Stimulated activated CD8-positive, alpha-beta memory T cell treated with anti-CD3 and anti-CD28 coated beads, Interleukin-2, amount 100 ng/mL, for 1 hour (primary cell): ENCODE data around the gene CCDC57.
"Not testable (repeated sequence)": the region's sequence is repeated elsewhere in the genome, so short reads cannot be mapped to it uniquely, and the experiment has no call there.

ENCODE experiments used
- DNase-seq, 2 donors: peaks; one replicate each; pipeline ENCODE4 v3.0.0-alpha.2; 2020; ENCODE audit warnings: low read depth in 2 of 2

The CCDC57 gene

DNA sequence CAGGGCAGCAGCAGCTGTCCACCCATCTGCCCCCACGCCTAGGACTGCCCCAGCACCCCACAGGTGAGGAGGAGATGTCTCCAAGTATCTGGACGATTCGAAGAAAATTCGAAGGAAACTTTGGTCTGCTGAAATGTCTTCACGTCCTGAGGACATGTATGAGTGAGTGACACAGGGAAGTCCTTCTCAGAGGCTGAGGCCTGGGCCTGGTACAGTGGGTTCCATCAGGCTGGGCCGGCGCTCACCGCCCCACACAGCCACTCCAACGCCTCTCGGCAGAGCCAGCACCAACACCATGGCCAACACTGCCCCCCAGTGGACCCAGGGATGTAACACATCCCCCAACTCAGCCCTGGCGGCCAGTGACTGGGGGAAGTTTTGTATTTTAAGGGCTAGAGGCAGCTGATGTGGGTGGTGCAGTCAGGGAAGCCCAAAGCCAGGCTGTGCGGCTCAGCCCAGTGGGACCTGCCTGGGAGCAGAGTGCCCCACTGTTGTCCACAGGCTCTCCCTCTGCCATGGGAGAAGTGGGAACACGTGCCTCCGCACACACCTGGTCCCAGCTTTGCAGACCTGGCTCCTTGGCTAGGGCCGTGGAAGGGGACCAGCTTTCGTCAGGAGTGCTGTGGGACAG lies 58.8 kb downstream of the CCDC57 start:
- peak; percentile 62 to 71 for DNase-seq

DNA sequence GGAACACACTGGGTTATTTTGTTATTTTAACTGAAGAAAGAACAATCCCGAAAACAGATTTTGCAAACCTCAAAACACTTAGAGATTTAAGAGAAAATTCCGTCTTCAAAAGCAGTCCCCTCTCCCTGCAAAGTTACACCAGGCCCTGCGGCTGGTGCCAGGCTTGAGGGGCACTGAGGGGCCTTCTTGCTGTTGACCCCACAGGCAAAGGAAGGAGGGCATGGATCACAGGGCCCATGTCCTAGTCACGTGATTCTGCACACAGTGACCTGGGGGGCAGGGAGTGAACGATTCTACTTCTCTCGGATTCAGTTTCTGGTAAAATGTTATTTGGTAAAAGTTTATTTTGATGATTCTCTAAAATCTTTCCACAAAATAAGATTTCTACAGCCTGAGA lies 59.3 kb downstream of the CCDC57 start:
- DNase-seq, result no peak

DNA sequence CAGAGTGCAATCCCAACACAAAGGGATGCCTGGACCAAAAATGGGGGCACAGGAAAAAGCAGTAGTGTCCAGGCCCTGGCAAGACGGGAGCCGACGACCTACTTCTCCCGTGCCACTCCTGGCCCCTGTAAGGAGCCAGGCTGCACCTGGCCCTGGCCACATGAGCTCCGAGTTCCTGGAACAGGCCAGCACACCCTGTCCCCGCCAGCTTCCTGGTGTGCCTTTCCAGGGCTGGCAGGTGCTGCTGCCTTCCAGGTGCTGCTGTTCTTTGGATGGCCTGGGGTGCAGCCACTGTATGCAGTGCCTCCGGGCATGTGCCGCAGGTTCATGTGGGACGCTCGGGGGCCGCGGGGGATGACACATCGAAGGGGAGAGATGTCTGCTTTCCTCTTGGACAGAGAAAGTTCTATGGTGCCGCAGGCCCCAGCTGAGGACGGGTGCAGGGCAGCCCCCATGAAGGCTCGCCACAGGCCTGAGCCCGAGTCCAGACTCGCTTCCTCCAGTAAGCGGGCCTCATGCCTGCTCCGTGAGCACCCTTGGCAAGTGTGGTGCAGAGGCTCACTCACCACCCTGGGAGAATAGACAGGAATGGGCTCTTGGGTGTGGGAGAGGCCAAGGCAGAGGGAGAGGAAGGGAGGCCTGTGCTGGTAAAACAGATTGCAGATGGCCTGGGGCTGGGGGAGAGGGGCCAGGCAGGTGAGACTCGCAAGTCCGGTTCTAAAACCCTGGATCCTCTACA lies 59.9 kb downstream of the CCDC57 start:
- no peak for DNase-seq

DNA sequence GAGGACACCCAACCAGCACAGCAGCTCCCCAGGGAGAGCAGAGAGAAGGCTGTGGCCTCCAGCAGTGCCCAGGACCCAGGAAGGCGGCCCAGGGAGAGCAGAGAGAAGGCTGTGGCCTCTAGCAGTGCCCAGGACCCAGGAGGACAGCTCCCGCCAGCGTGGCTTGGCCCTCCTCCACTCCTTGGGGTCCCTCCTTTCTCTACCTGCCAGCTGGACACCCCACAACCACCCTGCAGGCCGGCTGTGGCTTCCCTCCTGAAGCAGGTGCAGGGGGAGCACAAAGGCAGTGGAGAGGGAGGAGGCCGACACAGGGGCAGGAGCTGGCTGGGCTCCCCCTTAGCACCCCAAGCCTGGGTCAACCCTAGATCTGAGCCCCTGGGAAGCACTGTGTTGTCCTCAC lies 60.5 kb downstream of the CCDC57 start:
- DNase-seq, result no peak

DNA sequence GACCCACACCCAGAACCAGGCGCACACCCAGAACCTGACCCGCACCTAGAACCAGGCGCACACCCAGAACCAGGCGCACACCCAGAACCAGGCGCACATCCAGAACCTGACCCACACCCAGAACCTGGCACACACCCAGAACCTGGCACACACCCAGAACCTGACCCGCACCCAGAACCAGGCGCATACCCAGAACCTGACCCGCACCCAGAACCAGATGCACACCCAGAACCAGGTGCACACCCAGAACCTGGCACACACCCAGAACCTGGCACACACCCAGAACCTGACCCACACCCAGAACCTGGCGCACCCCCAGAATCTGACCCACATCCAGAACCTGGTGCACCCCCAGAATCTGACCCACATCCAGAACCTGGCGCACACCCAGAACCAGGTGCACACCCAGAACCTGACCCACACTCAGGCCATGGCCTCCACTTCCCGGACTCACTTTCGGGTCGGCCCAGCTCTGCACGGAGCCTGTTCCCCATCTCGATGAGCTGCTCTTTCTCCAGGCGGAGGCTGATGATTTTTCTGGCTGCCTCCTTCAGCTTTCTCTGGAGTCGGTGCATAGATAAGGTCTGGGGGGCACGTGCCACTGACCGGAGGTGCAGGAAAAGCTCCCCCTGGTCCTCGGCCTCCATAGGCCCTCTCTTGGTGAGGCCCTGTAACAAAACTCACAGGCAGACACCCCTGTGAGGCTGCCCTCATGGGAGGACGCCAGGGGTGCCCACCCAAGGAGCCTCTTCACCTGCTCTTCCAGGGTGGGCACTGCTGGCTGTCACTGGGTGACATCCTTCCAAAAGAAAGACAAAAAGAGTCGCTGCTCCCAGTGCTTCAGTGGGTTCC lies 61.3 kb downstream of the CCDC57 start:
- DNase-seq, result no peak

DNA sequence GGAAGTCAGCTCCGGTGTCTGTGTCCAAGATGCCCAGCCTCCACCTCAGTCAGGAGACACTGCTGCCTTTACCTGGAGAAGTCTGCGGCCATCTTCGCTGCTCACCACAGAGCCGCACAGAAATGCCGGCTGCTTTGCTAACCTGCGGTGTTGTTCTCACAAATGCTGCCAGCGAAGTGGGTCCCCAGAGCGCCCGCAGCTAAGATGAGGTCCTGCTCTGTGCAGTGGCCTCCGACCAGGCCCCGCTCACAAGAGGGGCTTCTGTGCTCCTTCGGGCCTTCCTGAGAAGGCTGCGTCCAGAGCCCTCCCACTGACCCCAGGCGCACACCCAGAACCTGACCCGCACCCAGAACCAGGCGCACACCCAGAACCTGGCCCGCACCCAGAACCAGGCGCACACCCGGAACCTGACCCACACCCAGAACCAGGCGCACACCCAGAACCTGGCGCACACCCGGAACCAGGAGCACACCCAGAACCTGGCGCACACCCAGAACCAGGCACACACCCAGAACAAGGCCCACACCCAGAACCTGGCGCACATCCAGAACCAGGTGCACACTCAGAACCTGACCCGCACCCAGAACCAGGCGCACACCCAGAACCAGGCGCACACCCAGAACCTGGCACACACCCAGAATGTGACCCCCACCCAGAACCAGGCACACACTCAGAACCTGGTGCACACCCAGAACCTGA lies 63.1 kb downstream of the CCDC57 start:
- no peak for DNase-seq

DNA sequence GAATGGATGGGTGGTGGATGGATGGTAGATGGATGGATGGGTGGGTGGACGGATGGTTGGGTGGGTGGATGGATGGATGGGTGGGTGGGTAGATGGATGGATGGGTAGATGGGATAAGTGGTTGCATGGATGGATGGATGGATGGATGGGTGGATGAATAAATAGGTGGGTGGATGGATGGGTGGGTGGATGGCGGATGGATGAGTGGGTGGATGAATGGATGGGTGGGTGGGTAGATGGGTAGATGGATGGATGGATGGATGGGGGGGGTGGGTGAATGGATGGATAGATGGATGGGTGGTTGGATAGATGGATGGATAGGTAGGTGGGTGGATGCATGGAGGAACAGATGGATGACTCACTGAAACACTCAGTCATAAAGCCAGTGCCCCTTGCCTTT lies 63.6 kb downstream of the CCDC57 start:
- DNase-seq, result no peak

DNA sequence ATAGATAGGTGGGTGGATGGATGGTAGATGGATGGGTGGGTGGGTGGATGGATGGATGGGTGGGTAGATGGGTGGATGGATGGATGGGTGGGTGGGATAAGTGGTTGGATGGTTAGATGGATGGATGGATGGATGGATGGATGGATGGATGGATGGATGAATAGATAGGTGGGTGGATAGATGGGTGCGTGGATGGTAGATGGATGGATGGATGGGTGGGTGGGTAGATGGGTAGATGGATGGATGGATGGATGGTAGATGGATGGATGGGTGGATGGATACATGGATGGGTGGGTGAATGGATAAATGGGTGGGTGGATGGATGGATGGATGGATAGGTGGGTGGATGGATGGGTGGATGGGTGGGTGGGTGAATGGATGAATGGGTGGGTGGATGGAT lies 64.6 kb downstream of the CCDC57 start:
- DNase-seq, result no peak

DNA sequence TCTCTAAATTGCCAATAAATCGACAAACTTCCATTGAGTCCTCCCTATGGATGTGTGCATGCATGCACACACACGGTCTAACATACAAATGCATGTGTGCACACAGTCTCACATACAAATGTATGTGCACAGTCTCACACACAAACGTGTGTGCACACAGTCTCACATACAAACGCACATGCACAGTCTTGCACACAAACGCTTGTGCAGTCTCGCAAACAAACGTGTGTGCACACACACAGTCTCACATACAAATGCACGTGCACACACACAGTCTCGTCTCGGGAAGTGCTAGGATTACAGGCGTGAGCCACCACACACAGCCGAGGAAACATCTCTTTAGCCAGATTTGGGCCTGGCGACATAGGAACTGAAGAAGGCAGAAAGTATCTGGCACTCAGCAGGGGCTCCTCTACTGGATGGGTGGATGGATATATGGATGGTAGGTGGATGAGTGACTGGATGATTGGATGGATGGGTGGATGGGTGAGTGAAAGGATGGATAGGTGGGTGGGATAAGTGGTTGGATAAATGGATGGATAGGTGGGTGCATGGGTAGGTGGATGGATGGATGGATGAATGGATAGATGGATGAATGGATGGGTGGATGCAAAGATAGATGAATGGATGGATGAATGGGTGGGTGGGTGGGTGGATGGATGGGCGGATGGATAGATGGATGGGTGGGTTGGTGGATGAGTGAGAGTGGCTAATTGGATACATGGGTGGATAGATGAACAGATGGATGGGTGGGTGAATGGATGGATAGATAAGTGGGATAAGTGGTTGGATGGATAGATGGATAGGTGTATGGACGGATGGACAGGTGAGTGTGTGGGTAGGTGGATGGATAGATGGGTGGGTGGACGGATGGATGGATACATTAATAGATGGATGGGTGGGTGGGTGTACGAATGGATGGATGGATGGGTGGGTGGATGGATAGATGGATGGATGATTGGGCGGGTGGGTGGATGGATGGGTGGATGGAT lies 65.7 kb downstream of the CCDC57 start:
- DNase-seq, result no peak

DNA sequence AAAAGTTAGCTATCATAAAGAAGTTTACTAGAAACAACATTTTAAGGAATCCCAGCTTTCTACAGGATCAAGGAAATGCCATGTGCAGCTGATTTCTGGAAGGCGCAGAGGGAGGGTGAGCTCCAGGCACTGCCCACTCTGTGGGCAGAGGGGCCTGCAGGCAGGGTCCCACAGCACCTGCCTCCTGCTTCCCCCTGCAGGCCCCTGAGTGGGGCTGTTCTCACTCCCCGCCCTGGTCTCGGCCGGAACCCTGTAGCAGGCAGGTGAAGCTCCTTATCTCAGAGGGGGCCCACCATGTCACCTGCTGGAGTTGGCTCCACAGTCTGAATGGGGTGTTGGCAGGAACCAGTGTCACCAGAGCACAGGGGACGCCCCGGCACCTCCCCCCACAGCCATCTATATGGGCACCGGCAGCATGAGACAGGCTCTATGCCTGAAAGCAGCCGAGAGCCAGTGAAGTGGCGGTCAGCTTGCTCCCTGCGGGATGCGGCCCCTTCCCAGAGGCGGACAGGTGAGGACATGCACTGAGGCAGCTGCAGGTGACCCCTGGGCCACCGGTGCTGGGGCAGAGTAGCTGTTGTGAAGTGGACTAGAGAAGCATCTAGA lies 67.0 kb downstream of the CCDC57 start:
- DNase-seq, result no peak

DNA sequence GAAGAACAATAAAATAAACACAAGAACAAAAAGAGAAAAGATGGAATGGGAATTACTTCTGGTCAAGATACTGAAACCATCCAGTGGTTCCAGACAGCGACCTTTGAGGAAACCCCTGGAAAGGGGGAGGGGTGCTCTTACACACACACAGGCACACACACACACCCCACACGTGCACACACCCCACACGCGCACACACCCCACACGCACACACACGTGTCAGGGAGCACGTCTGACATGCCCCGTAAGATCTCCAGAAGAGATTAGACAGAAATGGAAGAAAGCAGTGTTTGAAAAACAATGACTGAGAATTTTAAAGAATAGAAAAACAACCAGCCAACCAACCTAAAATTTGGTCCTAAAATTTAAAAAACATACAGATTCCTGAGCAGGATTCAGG lies 69.3 kb downstream of the CCDC57 start:
- no peak for DNase-seq

DNA sequence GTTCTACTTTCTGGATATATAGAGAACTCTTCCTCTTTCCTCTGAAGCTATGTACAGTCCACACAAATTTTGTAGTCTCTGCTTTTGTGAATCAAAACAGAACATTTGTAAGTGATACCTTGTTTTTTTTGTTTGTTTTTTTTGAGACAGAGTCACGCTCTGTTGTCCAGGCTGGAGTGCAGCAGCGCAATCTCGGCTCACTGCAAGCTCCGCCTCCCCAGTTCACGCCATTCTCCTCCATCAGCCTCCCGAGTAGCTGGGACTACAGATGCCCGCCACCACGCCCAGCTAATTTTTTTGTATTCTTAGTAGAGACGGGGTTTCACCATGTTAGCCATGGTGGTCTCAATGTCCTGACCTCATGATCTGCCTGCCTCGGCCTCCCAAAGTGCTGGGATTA lies 72.7 kb downstream of the CCDC57 start:
- not testable (repeated sequence) for DNase-seq

DNA sequence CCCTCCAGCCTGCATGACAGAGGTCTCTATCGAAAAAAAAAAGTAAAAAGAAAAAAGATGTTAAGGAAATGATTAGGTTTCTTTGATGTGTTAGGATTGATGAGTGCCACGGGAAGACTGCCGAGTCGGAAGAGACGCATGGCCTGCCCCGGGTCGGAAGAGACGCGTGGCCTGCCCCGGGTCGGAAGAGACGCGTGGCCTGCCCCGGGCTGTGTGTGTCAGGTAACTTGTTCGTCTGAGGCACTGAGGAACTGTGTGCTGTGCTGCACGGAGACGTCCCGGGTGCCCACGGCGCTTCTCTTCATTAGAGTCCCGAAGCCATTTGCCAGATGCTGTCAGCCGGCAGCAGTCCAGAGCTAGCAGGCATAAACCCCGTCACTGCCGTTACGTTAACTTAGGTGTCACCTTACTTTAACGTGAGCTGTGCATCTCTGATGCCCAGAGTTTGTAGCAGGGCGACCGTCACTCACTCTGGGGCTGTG lies 74.1 kb downstream of the CCDC57 start:
- DNase-seq, result no peak

DNA sequence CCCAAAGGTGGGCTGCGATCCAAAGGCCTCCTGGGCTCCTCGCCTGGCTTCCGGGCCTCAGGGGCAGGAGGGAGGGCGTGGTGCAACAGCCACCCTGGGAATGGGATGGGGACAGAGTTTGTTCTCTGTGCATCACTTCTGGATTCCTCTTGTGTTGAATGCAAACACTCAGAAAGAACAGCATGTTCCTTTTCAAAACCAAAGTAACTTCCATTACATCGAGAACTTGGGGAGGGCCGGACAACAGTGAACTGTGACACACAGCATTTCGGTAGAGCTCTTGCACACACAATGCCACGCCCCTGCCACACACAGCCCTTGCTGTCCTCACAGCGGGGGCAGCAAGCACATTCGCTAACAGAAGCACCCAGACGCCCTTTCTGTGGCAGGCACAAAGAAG lies 78.5 kb downstream of the CCDC57 start:
- no peak for DNase-seq

DNA sequence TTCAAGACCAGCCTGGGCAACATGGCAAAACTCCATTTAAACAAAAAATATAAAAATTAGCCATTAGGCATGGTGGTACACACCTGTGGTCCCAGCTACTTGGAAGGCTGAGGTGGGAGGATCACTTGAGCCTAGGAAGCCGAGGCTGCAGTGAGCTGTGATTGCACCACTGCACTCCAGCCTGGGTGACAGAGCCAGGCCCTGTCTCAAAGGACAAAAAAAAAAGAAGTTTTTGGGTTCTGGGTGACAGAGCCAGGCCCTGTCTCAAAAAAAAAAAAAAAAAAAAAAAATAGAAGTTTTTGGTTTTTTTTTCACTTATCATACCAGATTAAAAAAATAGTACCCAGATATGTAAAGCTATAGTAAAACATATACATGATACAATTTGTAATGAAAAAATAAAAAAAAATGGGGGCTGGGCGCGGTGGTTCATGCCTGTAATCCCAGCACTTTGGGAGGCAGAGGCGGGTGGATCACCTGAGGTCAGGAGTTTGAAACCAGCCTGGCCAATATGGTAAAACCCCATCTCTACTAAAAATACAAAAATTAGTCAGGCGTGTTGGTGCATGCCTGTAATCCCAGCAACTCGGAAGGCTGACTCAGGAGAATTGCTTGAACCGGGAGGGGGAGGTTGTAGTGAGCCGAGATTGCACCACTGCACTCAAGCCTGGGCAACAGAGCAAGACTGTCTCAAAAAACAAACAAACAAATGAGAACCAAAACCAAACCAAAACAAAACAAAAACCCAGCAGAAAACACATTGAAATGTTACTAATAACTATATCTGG lies 79.3 kb downstream of the CCDC57 start:
- DNase-seq, result not testable (repeated sequence)

DNA sequence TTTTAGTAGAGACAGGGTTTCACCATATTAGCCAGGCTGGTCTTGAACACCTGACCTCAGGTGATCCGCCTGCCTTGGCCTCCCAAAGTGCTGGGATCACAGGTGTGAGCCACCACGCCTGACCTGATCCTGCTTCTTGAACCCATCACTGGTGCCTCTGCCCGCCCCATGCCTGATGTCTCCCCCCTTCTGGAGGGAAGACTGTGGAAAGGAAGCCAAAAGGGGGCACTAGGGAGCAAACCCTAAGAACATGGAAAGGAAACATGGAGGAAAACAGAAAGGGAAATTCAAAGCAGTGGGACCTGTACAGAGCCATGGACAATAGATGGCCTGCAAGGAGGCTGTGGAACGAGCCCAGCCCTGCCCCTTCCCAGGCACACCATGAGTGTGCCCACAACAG lies 83.5 kb downstream of the CCDC57 start:
- DNase-seq, result no peak

DNA sequence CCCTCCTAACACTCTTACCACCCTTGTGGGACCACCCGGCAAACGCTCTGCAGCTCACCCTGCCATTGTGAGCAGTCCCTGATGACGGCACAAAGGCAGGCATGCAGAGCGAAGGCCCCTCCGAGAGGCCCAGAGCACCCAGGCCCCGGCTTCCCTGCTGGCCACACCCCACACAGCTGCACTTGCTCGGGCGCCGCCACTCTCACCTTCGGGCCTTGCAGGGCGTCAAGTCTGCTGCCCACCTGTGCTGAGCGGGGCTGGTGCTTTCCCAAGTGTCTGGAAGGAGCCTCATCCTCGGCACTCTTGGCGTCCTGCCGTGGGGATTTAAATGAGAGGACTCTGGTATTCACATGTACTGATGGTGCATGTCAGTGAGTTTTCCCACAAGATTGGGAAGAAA lies 84.4 kb downstream of the CCDC57 start:
- DNase-seq, result no peak

DNA sequence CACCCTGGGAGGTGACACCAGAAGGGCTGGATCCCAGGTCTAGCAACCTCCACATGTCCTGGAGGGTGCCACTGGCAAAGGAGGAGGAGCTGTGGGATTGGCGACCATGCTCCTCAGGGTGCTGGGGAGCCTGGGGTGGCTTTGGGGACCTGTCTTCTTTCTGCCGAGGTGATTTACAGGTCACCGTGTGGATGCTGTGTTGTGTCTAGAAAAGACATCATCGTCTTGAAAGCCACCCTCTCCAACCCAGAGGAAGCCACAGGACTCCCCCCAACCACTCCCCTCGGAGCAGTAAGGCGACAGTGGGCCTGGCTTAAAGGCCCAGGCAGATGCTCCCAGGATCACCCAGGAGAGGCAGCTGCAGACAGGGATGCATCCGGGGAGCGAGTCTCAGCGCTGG lies 84.9 kb downstream of the CCDC57 start:
- DNase-seq, result no peak

DNA sequence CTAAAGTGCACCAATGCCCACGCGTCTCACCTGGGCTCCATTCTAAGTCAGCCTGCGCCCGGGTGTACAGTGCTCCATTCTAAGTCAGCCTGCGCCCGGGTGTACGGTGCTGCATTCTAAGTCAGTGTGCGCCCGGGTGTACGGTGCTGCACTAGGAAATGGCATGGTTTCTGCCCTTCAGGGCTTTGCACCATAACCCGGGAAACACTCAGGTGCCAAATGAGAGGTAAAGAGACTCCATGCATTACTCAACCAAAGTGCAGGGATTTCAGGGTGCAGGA lies 85.4 kb downstream of the CCDC57 start:
- no peak for DNase-seq
